SKM-1 treated with dmso at 0.1 percent for 144 hours (cell line): Measurements from ENCODE around the gene MAGI3.
"Not testable (repeated sequence)": the region's sequence is repeated elsewhere in the genome, so short reads cannot be mapped to it uniquely, and the experiment has no call there.

Experiments
- DNase-seq: peaks from one replicate; lab custom pipeline; 2025; ENCODE audit not compliant: unreplicated experiment; lab: John Stamatoyannopoulos, UW

MAGI3 gene

DNA sequence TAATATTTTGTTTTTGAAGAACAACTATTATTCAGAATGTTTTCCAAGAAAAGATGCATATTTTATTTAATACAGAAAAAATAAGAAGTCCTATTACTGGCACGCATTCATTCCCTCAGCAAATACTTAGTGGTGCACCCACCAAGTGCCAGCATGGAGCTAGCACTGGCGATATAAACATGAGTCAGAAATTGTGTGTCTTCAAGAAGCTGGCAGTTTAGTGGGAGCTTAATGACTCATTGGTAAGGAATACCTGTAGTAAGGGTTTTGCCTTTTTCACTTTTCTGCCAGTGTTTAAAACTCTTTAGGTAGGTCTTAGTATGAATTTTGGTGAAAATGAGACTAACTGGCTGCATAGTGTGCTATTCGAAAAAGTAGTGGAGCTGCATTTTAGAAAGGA is 6.3 kb downstream of the MAGI3 start:
- DNase-seq, result no peak

DNA sequence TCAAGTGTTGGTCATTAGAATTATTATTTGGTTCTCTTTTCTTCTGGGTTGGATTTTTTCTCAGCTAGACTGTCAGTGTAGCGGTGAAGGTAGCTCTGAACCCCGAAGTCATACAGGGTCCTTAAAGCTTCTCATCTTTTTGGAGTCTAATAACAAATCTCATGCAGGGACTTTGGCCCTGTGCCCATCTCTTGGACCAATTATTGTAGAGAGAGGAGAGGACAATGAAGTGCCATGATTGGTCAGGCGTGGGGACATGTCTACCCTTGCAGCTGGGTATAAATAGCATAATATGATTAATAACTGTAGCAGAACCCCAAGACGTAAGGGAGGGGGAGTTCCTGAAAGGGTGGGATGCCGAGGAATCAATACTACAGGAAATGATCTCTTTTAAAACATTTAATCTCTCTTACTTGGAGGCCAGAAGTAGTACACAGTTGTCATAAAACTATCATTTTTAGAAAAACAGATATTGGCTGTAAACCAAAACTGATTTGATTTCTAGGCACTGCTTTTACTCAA is 8.8 kb downstream of the MAGI3 start:
- no peak for DNase-seq

DNA sequence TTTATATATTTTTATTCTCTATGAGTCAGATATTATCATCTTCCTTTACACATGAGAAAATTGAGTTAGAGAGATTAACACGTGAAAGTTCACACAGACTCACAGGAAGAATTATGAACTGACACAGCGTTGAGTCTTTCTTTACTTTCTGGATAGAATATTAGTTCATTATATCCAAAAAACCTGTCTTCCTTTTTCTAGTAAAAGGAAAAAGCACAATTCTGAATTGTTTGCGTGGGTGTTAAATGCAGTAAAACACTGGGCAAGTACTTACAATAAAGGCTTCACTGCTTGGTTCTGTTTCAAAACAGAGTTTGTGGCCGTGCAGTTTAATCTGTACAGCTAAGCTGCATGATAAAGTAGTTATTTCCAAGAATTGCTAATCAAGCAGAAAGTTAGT is 10.8 kb downstream of the MAGI3 start:
- DNase-seq, result no peak

DNA sequence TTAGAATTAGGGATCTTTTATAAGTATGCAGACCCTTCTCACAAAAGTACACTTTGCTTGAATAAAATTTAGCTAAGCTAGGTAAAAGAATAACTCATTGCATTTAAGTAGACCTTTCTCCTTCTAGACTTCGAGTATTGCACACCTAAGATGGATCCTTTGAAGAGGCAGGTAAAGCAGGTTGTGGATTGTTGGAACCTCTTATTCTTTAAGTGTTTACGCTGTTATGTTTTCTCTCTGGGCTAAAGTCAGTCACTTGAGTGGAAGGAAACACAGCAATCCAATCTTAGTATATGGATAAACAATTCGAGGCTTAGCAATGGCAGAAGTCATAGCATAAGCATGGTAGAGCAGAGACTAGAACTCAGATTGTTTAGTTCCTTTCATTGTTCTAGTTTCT is 11.4 kb downstream of the MAGI3 start:
- no peak for DNase-seq

DNA sequence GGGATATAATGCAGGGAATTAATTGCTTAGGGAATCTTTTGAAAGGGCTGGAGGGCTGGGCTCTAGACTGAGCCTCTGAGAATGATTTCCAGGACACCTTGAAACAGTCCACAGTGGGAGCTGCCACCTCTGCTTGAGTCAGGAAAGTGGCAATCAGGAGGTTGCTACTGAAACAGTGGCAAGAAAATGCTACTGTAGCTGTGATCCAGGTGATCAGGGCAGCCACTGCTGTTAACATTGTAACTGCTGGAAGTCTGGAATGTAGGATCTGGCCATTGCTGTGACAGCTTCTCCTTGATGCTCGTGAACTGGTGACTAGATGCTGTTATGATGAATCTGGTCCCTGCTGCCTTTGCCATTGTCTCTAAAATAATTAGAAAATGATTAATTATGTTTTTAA is 12.8 kb downstream of the MAGI3 start:
- DNase-seq, result no peak

DNA sequence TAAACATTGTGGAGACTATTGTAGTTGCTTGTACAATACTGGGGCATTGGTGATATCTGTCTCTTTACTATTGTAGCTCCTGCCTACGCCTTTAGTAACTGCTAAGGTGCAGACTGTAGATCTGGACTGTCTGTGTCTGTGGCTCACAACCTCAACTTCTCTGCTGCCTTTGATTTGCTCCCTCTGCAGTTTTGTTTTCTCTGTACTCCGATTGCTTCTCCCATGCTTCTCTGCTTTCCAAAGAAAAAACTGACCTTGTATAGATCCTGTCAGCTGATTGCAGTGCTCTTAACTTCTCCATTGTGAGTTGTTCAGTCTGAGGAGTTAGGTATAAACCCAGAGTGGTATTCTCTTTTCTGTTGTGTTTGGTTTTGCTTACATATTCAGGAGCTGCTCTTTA is 15.3 kb downstream of the MAGI3 start:
- no peak for DNase-seq

DNA sequence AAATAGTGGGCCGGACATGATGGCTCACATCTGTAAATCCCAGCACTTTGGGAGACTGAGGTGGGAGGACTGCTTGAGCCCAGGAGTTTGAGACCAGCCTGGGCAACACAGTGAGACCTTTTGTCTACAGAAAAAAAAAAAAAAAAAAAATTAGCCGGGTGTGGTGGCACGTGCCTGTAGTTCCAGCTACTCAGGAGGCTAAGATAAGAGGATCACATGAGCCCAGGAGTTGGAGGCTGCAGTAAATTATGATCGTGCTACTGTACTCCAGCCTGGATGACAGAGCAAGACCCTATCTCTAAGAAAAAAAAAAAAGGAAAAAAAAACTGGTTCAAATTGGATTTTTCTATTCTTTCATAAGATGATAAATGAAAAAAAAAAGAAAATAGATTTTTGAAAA is 15.8 kb downstream of the MAGI3 start:
- not testable (repeated sequence) for DNase-seq

DNA sequence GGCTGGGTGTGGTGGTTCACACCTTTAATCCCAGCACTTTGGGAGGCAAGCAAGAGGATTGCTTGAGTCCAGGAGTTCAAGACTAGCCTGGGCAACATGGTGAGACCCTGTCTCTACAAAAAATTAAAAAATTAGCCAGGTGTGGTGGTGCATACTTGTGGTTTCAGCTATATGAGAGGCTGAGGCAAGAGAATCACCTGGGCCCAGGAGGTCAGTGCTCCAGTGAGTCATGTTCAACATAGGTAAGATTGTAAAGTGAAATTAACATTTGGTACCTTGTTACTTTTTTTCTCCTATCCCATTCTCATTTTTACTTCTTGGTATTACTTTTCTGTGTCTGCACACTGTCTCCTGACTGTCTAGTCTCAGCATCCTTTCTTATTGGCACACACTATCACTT is 19.0 kb downstream of the MAGI3 start:
- DNase-seq, result no peak

DNA sequence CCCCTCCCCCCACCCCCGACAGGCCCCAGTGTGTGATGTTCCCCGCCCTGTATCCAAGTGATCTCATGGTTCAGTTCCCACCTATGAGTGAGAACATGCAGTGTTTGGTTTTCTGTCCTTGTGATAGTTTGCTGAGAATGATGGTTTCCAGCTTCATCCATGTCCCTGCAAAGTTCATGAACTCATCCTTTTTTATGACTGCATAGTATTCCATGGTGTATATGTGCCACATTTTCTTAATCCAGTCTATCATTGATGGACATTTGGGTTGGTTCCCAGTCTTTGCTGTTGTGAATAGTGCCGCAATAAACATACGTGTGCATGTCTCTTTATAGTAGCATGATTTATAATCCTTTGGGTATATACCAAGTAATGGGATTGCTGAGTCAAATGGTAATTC is 21.7 kb downstream of the MAGI3 start:
- not testable (repeated sequence) for DNase-seq

DNA sequence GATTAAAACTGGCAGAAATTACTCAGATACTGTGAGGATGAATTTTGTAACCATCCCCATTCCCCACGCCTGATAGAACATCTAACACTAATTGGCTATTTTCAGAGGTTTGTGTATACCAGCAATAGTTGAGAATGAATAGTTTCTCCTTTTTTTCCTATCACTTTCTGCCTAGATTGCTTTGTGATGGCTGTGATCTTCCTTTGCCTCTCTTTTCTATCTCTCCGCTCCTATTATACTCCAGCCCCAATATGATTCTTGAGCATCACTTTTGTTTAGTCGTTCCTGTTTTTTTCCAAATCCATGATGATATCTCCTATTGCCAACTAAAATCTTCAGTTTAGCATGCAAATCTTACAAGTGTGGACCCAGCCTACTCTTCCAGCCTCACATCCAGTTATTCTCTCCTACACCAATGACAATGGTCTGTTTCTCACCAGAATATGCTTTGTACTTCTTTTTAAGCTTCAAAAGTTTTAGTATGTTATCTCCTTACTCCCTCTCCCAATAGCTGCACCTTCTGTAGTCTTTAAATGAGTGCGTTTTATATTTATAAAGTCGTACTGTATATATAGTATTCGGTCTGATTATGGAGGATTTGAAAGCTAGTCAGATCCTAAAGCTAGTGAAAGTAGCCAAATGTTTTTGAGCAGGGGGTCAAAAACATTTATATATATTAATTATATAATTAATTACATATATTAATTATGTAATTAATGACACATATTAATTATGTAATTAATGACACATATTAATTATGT is 25.2 kb downstream of the MAGI3 start:
- peak; percentile 31 for DNase-seq

DNA sequence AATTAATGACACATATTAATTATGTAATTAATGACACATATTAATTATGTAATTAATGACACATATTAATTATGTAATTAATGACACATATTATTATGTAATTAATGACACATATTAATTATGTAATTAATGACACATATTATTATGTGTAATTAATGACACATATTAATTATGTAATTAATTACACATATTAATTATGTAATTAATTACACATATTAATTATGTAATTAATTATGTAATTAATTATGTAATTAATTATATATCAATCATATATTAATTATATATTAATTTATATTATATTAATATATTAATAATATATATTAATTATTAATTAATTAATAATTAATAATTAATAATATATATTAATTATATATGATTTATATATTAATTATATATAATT is 25.8 kb downstream of the MAGI3 start:
- not testable (repeated sequence) for DNase-seq

DNA sequence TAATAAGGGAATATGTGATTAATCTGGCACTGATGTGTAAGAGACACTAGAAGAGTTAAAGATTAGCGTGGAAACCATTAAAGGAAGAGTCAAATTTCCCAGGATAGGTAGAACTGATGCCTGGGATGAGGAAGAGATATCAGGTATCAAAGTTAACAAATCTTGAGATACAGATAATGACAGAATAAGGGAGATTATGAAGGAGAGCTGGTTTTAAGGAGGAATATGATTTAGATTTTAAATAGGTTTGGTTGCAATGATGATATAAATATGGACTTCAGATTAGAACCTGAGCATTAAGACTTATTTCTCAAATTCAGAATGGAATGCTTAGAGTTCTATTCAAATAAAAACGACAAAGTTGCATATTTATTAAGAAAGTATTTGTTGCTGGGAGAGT is 26.2 kb downstream of the MAGI3 start:
- DNase-seq, result no peak

DNA sequence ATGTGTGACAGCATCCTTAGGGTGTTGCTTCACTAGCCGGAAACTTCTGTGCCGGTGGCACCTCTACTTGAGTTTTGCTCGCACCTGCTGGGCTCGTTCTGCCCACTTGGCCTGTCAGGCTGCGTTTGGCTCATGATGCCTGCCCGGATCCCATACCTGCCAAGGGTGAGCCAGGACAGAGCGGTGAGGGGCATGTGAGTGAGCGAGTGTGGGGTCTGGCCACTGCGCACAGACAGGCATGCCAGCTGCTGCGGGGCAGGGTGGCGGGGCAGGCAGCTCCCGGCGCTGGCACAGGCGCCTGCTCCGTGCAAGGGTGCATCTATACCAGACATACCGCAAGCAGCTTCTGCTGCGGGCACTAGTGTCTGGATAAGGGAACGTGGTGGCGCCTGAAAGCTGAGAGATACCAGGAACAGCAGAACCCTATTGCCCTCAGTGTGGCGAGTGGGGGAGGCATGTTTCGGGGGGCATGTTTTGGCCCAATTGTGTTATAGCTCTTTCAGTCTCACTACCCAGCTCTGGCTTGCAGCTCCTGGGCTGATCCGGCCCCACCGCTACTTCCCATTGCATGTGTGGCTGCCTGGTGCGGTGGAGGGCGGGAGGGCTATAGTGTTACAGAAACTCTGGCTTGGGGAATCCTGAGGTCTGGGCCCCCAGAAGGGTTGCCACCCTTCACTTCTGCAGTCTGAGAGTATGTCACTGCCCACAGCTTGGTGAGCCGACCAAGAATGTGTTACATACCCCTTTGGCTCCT is 32.2 kb downstream of the MAGI3 start:
- no peak for DNase-seq

DNA sequence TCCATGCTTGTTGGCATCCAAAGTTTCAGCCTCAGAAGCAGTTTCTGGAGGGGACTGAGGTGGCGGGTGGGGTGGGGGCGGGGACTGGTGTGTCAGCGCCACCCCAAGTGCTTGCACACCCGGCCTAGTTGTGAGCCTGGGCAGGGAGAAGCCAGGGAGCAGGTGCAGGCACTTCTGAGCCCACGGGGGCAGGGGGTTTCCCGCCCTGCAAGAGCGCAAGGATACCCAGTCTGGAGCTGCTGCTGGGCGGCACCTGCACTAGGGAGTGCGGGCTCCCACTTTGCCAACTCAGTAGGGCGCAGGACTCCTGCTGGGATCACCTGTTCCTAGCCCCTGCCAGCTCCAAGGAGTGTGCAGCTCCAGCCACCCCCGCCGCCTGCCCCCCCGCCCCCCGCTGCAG is 33.5 kb downstream of the MAGI3 start:
- DNase-seq, result no peak

DNA sequence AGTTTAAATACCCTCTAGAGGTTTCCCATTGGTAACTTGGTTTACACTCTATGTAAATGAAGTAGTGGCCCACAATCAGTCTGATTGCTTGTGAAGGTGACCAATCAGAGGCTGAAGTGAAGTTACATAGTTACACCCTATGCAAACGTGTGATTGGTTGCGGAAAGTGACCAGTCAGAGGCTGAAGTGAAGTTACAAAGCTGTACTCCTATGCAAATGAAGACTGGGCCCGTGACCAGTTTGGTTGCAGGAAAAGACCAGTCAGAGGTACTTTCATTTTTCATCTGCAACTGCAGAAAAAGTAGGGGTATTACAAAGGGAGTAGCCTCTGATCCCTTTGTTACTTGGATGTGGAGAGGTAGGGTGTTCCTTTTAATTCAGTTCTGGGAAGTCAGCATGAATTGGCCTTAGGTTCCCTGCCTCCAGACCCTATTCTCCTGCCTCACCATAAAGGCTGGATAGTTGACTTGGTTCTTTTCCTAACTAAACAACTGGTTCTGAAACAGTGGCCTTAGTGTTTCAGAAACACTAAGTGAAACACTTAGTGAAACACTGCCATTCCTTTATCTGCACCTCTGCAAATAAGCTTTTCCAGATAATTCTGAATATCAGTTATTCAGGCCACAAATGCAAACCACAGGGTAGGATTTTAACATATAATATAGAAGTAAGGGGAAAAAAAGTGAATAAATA is 39.3 kb downstream of the MAGI3 start:
- DNase-seq, result no peak

DNA sequence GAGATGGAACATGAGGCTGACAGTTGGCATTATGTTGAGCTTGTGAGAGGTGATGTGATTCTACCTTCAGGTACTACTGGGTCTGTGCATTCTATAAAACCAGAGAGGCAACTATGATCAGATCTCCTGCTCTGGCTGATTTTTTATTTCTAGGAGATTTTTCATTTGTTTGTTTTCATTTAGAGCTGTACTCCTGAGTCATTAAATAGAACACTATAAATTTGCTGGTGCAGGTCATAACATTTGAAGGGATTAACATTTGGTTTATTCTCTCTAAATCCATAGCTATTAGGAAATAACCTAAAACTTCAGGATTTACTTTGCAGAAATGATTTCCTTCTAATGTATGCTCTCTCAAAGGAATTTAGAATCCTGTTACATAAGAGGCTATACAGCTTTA is 42.9 kb downstream of the MAGI3 start:
- DNase-seq, result no peak

DNA sequence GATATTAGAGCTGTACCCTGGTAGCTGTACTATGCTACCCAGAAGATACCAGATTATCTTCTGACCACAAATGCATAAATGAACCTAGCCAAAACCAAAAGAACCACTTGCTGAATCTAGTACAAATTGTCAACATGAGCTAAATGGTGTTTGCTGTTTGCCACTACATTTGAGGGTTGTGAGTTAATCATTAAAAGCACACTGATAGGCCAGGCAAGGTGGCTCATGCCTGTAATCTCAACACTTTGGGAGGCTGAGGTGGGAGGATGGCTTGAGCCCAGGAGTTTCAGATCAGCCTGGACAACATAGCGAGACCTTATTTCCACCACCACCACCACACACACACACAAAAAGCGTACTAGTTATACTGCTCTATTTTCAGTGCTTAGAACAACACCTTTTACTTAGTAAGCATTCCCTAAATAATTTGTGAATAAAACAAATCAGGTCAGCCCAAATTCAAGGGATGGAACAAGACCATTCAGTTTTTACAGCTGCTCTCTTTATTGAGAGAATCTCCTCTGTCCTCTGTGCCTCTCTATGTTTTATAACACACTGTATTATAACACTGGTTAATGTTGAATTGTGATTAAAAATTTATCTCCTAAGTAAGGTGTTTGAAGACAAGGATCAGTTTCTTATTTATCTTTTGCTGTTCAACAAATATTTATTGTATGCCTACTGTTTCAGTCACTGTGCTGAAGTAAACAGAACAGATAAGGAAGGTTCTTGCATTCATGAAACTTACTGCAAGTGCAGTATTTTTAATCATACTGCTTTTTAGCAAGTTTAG is 44.0 kb downstream of the MAGI3 start:
- no peak for DNase-seq

DNA sequence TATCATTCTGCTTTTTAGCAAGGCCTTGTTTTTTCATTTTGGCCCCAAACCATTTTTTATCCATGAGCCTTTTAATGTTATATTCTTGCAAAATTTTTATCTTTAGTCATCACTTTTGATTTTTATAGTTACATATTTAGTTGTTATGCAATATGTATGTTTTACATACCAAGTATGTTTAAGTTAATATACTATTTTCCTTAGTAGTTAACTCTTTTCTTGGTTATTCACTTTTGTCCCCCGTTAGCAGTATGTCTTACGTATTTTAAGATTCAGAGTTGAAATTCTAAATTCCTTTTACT is 44.5 kb downstream of the MAGI3 start:
- no peak for DNase-seq

DNA sequence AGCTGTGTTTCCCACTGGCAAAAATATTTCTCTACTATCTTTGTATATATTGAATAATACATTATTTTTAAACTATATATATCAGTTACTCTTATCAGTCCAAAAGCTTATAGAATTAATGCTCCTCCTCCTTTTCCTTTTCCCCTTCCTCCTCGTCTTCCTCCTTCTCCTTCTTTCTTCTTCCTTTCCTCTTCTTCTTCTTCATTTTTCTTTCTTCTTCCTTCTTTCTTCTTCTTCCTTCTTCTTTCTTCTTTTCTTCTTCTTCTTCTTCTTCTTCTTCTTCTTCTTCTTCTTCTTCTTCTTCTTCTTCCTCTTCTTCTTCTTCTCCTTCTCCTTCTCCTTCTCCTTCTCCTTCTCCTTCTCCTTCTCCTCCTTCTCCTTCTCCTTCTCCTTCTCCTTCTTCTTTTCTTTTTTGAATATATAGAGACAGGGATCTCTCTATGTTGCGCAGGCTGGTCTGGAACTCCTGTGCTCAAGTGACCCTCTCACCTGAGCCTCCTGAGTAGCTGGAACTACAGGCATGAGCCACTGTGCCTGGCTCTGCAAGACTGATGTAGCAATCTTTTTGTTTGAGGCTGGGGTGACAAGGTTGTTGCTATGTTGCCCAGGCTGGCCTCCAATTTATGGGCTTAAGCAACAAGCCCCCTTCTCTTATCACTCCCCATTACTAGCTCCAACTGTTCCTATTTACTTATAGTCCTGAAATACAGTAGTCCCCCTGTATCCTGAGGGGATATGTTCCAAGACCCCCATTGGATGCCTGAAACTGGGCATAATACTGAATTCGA is 47.4 kb downstream of the MAGI3 start:
- no peak for DNase-seq

DNA sequence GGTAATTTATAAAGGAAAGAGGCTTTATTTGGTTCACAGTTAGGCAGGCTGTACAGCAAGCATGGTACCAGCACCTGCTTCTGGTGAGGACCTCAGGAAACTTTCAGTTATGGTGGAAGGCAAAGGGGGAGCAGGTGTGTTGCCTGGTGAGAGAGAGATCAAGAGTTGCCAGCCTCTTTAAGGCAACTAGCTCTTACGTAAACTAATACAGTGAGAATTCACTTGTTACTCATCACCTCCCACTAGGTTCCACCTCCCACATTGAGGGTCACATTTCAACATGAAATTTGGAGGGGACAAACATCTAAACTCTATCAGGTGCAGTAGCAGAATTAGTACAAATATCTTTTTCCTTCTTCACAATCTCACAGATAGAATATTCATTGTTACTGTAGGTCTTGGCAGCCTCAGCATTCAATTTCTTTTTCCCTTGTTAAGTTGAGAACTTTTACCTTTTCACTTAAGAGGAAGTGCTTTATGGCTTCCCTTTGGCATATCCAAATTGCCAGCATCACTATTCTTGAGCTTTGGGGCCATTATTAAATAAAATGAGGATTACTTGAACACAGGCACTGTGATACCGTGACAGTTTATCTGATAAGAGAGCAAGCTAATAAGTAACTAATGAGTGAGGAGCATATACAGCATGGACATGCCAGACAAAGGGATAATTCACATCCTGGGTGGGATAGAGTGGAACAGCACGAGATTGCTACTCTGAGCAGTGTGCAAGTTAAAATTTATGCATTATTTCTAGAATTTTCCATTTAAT is 48.4 kb downstream of the MAGI3 start:
- DNase-seq, result no peak
